ENCODE data around the gene FBXO30.

DNA sequence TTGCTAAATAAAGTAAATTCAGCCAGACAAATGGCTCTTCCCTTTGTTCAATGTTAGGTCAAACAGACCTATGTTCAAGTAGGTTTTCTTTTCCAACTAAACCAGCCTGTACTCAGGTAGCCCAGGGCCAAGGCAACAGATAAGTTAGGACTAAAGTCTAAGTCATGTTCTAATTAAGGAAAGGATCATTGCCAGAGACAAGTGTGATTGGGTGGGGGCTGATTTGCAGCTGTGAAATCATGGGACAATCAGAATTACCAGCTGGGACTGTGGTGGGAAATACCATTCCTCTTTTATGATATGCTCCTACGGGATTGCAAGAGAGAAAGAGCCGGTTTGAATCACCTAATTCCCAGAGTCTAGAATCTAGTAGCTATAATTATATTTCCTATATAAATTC, 4.2 kb upstream of the FBXO30 start:
- TF ChIP-seq, protein P1, sequence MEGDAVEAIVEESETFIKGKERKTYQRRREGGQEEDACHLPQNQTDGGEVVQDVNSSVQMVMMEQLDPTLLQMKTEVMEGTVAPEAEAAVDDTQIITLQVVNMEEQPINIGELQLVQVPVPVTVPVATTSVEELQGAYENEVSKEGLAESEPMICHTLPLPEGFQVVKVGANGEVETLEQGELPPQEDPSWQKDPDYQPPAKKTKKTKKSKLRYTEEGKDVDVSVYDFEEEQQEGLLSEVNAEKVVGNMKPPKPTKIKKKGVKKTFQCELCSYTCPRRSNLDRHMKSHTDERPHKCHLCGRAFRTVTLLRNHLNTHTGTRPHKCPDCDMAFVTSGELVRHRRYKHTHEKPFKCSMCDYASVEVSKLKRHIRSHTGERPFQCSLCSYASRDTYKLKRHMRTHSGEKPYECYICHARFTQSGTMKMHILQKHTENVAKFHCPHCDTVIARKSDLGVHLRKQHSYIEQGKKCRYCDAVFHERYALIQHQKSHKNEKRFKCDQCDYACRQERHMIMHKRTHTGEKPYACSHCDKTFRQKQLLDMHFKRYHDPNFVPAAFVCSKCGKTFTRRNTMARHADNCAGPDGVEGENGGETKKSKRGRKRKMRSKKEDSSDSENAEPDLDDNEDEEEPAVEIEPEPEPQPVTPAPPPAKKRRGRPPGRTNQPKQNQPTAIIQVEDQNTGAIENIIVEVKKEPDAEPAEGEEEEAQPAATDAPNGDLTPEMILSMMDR (IDR thresholded peaks at IDR 0.05 in 4 of 5, conservative IDR thresholded peaks at IDR 0.05 in 1 of 5) = no peak
- TF ChIP-seq POLR2A (IDR thresholded peaks at IDR 0.05) = no peak
